Measurements from ENCODE around the gene PCSK4. TPM values are rescaled to one million over a fixed set of nuclear protein-coding genes. Genes with fewer than 3 reads are reported as not detected.

Gene PCSK4
- total and polyA plus RNA-seq, 2 donors from 2014 or later, result 5.3 to 5.5 TPM

GRCh38 chr19:1513499-1514294, 23.5 kb upstream of the PCSK4 start:
- Histone ChIP-seq H3K27me3 (ENCODE audit: control insufficient read depth, insufficient read depth, low read length) (peaks cover 2% of the 10 kb centered on the region), H3K9ac (ENCODE audit: low read length in 3 of 3) (no peak overlapping the region), H3K27ac (ENCODE audit: low read depth in 2 of 2, low read length in 2 of 2) (no peak overlapping the region), H3K4me1 (ENCODE audit: control insufficient read depth in 2 of 3, insufficient read depth in 2 of 3, low read depth in 1 of 3, low read length in 3 of 3) (no peaks in the 10 kb centered on the region), H3K4me3 (ENCODE audit: low read length in 3 of 3) (no peak overlapping the region), H3K9me3 (ENCODE audit: control insufficient read depth in 2 of 3, insufficient read depth in 1 of 3, low read length in 3 of 3) (no peaks in the 10 kb centered on the region), H3K36me3 (ENCODE audit: control insufficient read depth in 2 of 3, insufficient read depth in 3 of 3, low read length in 3 of 3) (no peaks in the 10 kb centered on the region)
- peak in 3 of 5 donors; percentile 32 to 67 (median 58) for DNase-seq
- TF ChIP-seq CTCF (IDR thresholded peaks at IDR 0.05; ENCODE audit: borderline replicate concordance, extremely low read depth, insufficient read depth), result peak; percentile 14
- no peak for FAIRE-seq
- intact Hi-C loops (cut with DNase I), result no loop called here

GRCh38 chr19:1512671-1513498, 22.7 kb upstream of the PCSK4 start, which contains the start of gene ADAMTSL5:
TSS of gene ADAMTSL5 (minus strand) at chr19:1513019. CDS start at chr19:1510943, 2,076 bp downstream.
- Histone ChIP-seq H3K27me3 (ENCODE audit: control insufficient read depth, insufficient read depth, low read length) (peaks cover 2% of the 10 kb centered on the region), H3K9me3 (ENCODE audit: control insufficient read depth in 2 of 3, insufficient read depth in 1 of 3, low read length in 3 of 3) (no peaks in the 10 kb centered on the region), H3K36me3 (ENCODE audit: control insufficient read depth in 2 of 3, insufficient read depth in 3 of 3, low read length in 3 of 3) (no peaks in the 10 kb centered on the region), H3K9ac (ENCODE audit: low read length in 3 of 3) (no peak within 1 kb of the TSS), H3K4me1 (ENCODE audit: control insufficient read depth in 2 of 3, insufficient read depth in 2 of 3, low read depth in 1 of 3, low read length in 3 of 3) (peaks cover 0 to 2% (median 0%) of the 10 kb centered on the region in 3 donors), H3K27ac (ENCODE audit: low read depth in 2 of 2, low read length in 2 of 2) (no peak within 1 kb of the TSS), H3K4me3 (ENCODE audit: low read length in 3 of 3) (no peak within 1 kb of the TSS)
- intact Hi-C loops (cut with DNase I), result no loop called here
- DNase-seq (peak in 3 of 5 donors; percentile 32 to 67 (median 52)), FAIRE-seq (no peak)
- TF ChIP-seq CTCF (IDR thresholded peaks at IDR 0.05; ENCODE audit: borderline replicate concordance, extremely low read depth, insufficient read depth), result no peak

- Histone ChIP-seq H3K9ac (ENCODE audit: low read length in 3 of 3) (no peak overlapping the region), H3K27me3 (ENCODE audit: control insufficient read depth, insufficient read depth, low read length) (peaks cover 2% of the 10 kb centered on the region), H3K4me1 (ENCODE audit: control insufficient read depth in 2 of 3, insufficient read depth in 2 of 3, low read depth in 1 of 3, low read length in 3 of 3) (peaks cover 0 to 6% (median 0%) of the 10 kb centered on the region in 3 donors), H3K4me3 (ENCODE audit: low read length in 3 of 3) (no peak overlapping the region), H3K36me3 (ENCODE audit: control insufficient read depth in 2 of 3, insufficient read depth in 3 of 3, low read length in 3 of 3) (no peaks in the 10 kb centered on the region), H3K9me3 (ENCODE audit: control insufficient read depth in 2 of 3, insufficient read depth in 1 of 3, low read length in 3 of 3) (no peaks in the 10 kb centered on the region), H3K27ac (ENCODE audit: low read depth in 2 of 2, low read length in 2 of 2) (no peak overlapping the region)
- no peak for FAIRE-seq
- no peak for TF ChIP-seq CTCF (IDR thresholded peaks at IDR 0.05; ENCODE audit: borderline replicate concordance, extremely low read depth, insufficient read depth)
- no peak for DNase-seq
- intact Hi-C loops (cut with DNase I), result no loop called here
Observed at GRCh38 chr19:1511318-1512317, 21.5 kb upstream of the PCSK4 start.
